Measurements from ENCODE around the gene COQ10A. TPM values are rescaled to one million over a fixed set of nuclear protein-coding genes. Genes with fewer than 3 reads are reported as not detected.

COQ10A gene
- polyA plus RNA-seq, 1 experiment: 14.1 TPM

DNA sequence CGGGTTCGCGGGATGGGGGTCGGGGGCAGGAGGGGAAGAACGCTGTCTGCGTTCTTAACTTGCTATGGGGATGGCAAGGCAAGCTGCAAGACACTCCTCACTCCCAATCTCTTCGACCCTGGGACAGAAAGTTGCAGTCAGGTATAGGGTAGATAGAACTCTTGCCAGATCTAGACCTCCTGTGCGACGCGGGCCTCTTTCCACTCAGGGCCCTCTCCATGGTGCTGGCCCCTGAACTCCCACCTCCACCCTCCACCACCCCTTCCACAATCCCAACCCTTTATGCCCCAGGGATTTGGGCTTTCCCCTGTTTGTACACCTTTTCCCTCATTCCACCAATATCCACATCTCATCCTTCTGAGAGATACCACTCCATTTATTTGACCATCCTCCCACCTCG, 41.8 kb upstream of the COQ10A start:
- ChIA-PET CTCF (interaction anchor here (0.5 to 3.7 kb wide), 3 partner anchors 33 to 88 kb away, joined by 3 to 19 read pairs (median 7); partner anchors contain the start of genes ANKRD52 and SMARCC2), POLR2A (no interaction called here)
- Histone ChIP-seq H3K27me3 (ENCODE audit: control insufficient read depth, insufficient read depth, low read length) (no peaks in the 10 kb centered on the region), H3K4me3 (ENCODE audit: low read depth, low read length) (peak overlapping the region; percentile 85), H3K36me3 (ENCODE audit: control insufficient read depth, insufficient read depth, low read length) (peaks cover 4% of the 10 kb centered on the region)
- TF ChIP-seq, protein P1, sequence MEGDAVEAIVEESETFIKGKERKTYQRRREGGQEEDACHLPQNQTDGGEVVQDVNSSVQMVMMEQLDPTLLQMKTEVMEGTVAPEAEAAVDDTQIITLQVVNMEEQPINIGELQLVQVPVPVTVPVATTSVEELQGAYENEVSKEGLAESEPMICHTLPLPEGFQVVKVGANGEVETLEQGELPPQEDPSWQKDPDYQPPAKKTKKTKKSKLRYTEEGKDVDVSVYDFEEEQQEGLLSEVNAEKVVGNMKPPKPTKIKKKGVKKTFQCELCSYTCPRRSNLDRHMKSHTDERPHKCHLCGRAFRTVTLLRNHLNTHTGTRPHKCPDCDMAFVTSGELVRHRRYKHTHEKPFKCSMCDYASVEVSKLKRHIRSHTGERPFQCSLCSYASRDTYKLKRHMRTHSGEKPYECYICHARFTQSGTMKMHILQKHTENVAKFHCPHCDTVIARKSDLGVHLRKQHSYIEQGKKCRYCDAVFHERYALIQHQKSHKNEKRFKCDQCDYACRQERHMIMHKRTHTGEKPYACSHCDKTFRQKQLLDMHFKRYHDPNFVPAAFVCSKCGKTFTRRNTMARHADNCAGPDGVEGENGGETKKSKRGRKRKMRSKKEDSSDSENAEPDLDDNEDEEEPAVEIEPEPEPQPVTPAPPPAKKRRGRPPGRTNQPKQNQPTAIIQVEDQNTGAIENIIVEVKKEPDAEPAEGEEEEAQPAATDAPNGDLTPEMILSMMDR (IDR thresholded peaks at IDR 0.05; ENCODE audit: insufficient read depth, low read depth, low read length): no peak
- DNase-seq (ENCODE audit: low read depth): no peak

DNA sequence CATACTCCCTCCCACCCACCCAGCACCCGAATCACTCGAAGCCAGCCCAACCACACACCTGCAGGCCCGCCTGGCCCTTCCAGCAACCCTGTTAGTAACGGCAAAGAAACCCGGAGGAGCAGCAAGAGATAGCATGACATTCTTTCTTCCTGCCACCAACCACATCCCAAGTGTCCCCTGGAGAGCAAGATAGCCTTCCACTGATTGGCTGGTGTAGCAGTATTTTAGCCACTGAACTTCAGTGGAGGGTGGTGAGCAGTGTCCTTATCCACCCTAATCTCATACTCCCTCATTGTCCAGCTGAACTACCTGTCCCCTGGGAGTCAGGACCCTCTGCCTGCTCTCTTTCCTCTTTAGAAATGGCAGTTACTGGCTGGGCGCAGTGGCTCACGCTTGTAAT, 37.7 kb upstream of the COQ10A start:
- no peak overlapping the region for H3K4me3 ChIP-seq (ENCODE audit: low read depth, low read length)
- DNase-seq (ENCODE audit: low read depth): no peak
- CTCF ChIA-PET: no interaction called here
- H3K27me3 ChIP-seq (ENCODE audit: control insufficient read depth, insufficient read depth, low read length): no peaks in the 10 kb centered on the region
- peaks cover 4% of the 10 kb centered on the region for H3K36me3 ChIP-seq (ENCODE audit: control insufficient read depth, insufficient read depth, low read length)
- TF ChIP-seq, protein P1 (IDR thresholded peaks at IDR 0.05; ENCODE audit: insufficient read depth, low read depth, low read length): no peak
- POLR2A ChIA-PET: no interaction called here

DNA sequence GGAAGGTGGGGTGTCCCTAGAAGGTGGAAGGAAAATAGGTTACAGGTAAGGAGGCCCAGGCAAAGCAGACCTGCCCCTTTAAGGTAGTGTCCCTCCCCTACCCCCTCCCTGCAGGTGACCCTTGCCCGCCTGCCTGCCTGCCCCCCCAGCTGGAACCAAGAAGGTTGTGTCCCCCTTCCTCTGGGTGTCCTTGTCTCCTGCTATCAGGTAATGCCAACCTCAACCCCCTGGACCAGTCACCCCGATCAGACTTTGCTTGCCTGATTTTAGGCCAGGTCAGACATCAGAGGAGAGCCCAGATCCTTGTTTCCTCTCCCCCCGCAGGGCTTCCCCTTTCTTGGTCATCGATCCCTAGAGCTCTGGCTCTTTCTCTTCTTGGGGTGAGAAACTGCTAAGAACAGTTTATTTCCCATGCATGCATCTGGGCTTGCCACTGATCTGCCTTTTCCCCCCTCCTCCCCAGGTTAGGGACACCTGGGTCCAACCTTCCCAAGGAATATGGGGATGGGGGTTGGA, 36.8 kb upstream of the COQ10A start, which contains the start of gene SLC39A5:
Gene SLC39A5 (plus strand): TSS at position 136 of the 516 bp plus-strand sequence. CDS start 1,224 bp downstream, outside the sequence.
- Histone ChIP-seq H3K36me3 (ENCODE audit: control insufficient read depth, insufficient read depth, low read length) (peaks cover 4% of the 10 kb centered on the region), H3K4me3 (ENCODE audit: low read depth, low read length) (no peak within 1 kb of the TSS), H3K27me3 (ENCODE audit: control insufficient read depth, insufficient read depth, low read length) (no peaks in the 10 kb centered on the region)
- ChIA-PET CTCF (interaction anchor here (1.4 to 2.7 kb wide), 2 partner anchors 38 to 41 kb away, joined by 3 to 9 read pairs; partner anchors contain the start of gene SMARCC2), POLR2A (no interaction called here)
- TF ChIP-seq, protein P1 (IDR thresholded peaks at IDR 0.05; ENCODE audit: insufficient read depth, low read depth, low read length): no peak
- no peak for DNase-seq (ENCODE audit: low read depth)

DNA sequence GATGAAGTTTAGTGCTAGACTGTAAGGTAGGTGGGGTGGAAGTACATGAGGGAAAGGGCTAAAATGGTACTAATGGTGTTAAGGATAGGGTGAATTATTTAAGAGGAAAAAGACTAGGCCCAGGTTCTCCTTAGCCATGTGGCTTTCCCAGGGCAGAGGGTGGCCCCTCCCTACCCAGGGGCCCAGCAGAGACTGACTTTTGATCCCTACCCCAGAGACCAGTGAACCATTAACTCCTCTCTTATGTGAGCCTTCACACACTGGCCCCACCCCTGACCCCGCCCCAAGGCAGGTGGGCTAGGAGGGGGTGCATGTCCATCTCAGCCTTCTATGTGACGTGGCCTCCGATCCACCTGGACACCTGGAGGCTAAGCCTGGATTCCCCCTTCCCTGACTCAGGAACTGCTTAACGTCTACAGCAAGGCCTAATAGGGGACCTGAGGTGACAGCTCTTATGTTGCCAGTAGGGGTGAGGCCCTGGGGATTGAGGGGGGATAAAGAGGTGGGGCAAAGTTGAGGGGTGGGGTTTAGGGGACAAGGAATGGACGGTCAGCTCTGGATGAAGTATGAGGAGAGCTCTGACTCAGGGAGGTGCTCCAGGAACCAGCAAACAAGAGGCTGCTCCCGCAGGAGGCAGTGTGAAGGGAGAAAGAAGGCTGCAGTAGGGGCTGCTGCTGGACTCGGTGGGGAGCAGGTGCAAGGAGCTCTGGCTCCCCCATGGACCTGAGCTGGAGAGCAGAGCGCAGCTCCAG, 36.1 kb upstream of the COQ10A start:
- Histone ChIP-seq H3K36me3 (ENCODE audit: control insufficient read depth, insufficient read depth, low read length) (peaks cover 4% of the 10 kb centered on the region), H3K4me3 (ENCODE audit: low read depth, low read length) (no peak overlapping the region), H3K27me3 (ENCODE audit: control insufficient read depth, insufficient read depth, low read length) (no peaks in the 10 kb centered on the region)
- POLR2A ChIA-PET: no interaction called here
- TF ChIP-seq, protein P1 (IDR thresholded peaks at IDR 0.05; ENCODE audit: insufficient read depth, low read depth, low read length): no peak
- CTCF ChIA-PET: interaction anchor here (1.4 to 2.7 kb wide), 3 partner anchors 27 to 41 kb away, joined by 3 to 9 read pairs (median 5); partner anchors contain the start of genes ANKRD52 and SMARCC2
- no peak for DNase-seq (ENCODE audit: low read depth)

DNA sequence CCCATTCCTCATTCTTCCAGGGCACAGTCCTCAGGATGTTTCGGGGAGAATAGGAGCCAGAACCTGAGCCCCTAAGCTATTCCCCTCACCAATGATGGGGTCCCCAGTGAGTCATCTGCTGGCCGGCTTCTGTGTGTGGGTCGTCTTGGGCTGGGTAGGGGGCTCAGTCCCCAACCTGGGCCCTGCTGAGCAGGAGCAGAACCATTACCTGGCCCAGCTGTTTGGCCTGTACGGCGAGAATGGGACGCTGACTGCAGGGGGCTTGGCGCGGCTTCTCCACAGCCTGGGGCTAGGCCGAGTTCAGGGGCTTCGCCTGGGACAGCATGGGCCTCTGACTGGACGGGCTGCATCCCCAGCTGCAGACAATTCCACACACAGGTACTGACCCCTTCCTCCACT, 35.6 kb upstream of the COQ10A start:
- Histone ChIP-seq H3K27me3 (ENCODE audit: control insufficient read depth, insufficient read depth, low read length) (no peaks in the 10 kb centered on the region), H3K36me3 (ENCODE audit: control insufficient read depth, insufficient read depth, low read length) (peaks cover 4% of the 10 kb centered on the region), H3K4me3 (ENCODE audit: low read depth, low read length) (no peak overlapping the region)
- DNase-seq (ENCODE audit: low read depth): no peak
- POLR2A ChIA-PET: no interaction called here
- CTCF ChIA-PET: interaction anchor here (1.4 to 2.7 kb wide), 3 partner anchors 27 to 42 kb away, joined by 3 to 9 read pairs (median 5); partner anchors contain the start of genes ANKRD52 and SMARCC2
- TF ChIP-seq, protein P1 (IDR thresholded peaks at IDR 0.05; ENCODE audit: insufficient read depth, low read depth, low read length): no peak
